Measurements from ENCODE around the gene UBXN1. TPM values are rescaled to one million over a fixed set of nuclear protein-coding genes. Genes with fewer than 3 reads are reported as not detected.

UBXN1 gene
- total RNA-seq, 1 experiment from 2014 or later, result 94.2 TPM

DNA sequence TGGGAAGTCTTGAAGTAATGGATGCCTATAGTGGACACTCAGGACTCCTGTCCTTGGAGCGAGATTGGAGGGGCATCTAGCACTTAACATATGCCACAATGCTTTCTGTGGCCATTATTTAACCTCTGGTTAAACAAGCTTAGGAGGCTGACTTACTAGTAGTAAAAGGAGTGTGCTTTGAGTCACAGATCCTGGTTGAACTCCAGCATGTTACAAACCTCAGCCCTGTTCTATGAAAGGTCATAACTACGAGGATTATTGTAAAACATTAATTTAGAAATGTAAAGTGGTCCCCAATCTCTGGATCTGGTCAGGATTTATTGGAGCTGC, 5.7 kb downstream of the UBXN1 start:
- ATAC-seq, result no peak

DNA sequence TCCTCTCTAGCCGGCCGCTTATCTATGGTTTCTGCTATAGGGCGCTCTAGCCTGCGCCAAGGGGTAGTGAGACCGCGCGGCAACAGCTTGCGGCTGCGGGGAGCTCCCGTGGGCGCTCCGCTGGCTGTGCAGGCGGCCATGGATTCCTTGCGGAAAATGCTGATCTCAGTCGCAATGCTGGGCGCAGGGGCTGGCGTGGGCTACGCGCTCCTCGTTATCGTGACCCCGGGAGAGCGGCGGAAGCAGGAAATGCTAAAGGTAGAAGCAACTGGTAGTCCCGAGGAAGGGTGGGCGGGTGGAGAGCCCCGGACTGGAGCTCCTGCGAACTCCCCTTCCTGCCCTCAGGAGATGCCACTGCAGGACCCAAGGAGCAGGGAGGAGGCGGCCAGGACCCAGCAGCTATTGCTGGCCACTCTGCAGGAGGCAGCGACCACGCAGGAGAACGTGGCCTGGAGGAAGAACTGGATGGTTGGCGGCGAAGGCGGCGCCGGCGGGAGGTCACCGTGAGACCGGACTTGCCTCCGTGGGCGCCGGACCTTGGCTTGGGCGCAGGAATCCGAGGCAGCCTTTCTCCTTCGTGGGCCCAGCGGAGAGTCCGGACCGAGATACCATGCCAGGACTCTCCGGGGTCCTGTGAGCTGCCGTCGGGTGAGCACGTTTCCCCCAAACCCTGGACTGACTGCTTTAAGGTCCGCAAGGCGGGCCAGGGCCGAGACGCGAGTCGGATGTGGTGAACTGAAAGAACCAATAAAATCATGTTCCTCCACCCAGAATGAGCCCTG, 7.1 kb downstream of the UBXN1 start, which contains the start of the genes LBHD1 and UQCC3:
LBHD1 (minus strand) TSS at position 660 of the 782 bp plus-strand sequence. CDS start 2,236 bp downstream, outside the sequence.
UQCC3 (plus strand) TSS at position 66 of the 782 bp plus-strand sequence; CDS start at position 139, 73 bp downstream.
- peak within 1 kb of the TSS; percentile 1 for H2AFZ ChIP-seq (ENCODE audit: low read depth, low read length, poor library complexity, severe bottlenecking)
- H3K36me3 ChIP-seq (ENCODE audit: control insufficient read depth in 1 of 2, insufficient read depth in 2 of 2, low read length in 2 of 2), result peaks cover 6 to 7% of the 10 kb centered on the region in 2 experiments; a peak in 2 of 4 replicates
- peak within 1 kb of the TSS; percentile 98 for H3K27ac ChIP-seq (ENCODE audit: low read depth, low read length)
- peaks cover 35 to 59% of the 10 kb centered on the region in 2 experiments for H3K4me1 ChIP-seq (ENCODE audit: control insufficient read depth in 1 of 2, insufficient read depth in 2 of 2, low read length in 2 of 2)
- peak within 1 kb of the TSS; percentile 100 for H3K9ac ChIP-seq (ENCODE audit: low read length)
- H4K20me1 ChIP-seq (ENCODE audit: insufficient read depth), result no peaks in the 10 kb centered on the region
- BruUV-seq (replicated peaks), result TSS peak; percentile 22
- RAD21 ChIA-PET (ENCODE audit: low non-redundant PET in 1 of 2, low total read pairs in 2 of 2, uncharacterized antibody in 2 of 2, unreplicated experiment in 2 of 2), result no interaction called here
- DNase-seq (ENCODE audit: low read depth, low spot score) (peak; percentile 79), ATAC-seq (peak; percentile 62)
- peak within 1 kb of the TSS; percentile 95 for H3K4me2 ChIP-seq (ENCODE audit: low read length)
- CTCF ChIA-PET, result interaction anchor here (1.4 to 2.9 kb wide), 2 partner anchors 9 to 70 kb away, joined by 3 to 16 read pairs; partner anchors contain the start of gene MTA2
- H3K9me2 ChIP-seq (ENCODE audit: insufficient read depth), result no peaks in the 10 kb centered on the region
- peaks cover 76% of the 10 kb centered on the region for H3K79me2 ChIP-seq (ENCODE audit: insufficient read depth, low read length)
- intact Hi-C loops (cut with micrococcal nuclease), result loop anchor here (5.0 to 10.0 kb wide), 3 partner anchors 79 to 116 kb away; partner anchors contain the start of genes POLR2G, TMEM179B and TUT1
- H3K4me3 ChIP-seq (replicated peaks in 1 of 2; ENCODE audit: low read depth in 1 of 2, low read length in 2 of 2), result peak within 1 kb of the TSS; percentile 96 to 97
- H3K27me3 ChIP-seq (ENCODE audit: insufficient read depth, low read length), result no peaks in the 10 kb centered on the region
- POLR2A ChIA-PET, result interaction anchor here (0.8 to 4.3 kb wide), 20 partner anchors 9 to 277 kb away, joined by 3 to 22 read pairs (median 4); partner anchors contain the start of genes AHNAK, EEF1G, HNRNPUL2 and INTS5
- H3K9me3 ChIP-seq (ENCODE audit: control insufficient read depth in 1 of 2, insufficient read depth in 1 of 2, low read depth in 1 of 2, low read length in 2 of 2), result no peaks in the 10 kb centered on the region
- no peak for TF ChIP-seq CBX3 (IDR thresholded peaks at IDR 0.05; ENCODE audit: low read depth)
- no peak for TF ChIP-seq EGR1 (IDR thresholded peaks at IDR 0.05; ENCODE audit: low read depth)
- TF ChIP-seq JUND (IDR thresholded peaks at IDR 0.05), result no peak
- TF ChIP-seq, protein P1, sequence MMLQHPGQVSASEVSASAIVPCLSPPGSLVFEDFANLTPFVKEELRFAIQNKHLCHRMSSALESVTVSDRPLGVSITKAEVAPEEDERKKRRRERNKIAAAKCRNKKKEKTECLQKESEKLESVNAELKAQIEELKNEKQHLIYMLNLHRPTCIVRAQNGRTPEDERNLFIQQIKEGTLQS (IDR thresholded peaks at IDR 0.05), result no peak
- no peak for TF ChIP-seq ELF1 (IDR thresholded peaks at IDR 0.05; ENCODE audit: borderline replicate concordance, low read depth)
- peak; percentile 63 for TF ChIP-seq POLR2A (IDR thresholded peaks at IDR 0.05; ENCODE audit: borderline replicate concordance, extremely low read depth, insufficient read depth, insufficient read length)
- no peak for TF ChIP-seq FOSL1 (IDR thresholded peaks at IDR 0.05; ENCODE audit: low read depth)
- TF ChIP-seq, protein P2, sequence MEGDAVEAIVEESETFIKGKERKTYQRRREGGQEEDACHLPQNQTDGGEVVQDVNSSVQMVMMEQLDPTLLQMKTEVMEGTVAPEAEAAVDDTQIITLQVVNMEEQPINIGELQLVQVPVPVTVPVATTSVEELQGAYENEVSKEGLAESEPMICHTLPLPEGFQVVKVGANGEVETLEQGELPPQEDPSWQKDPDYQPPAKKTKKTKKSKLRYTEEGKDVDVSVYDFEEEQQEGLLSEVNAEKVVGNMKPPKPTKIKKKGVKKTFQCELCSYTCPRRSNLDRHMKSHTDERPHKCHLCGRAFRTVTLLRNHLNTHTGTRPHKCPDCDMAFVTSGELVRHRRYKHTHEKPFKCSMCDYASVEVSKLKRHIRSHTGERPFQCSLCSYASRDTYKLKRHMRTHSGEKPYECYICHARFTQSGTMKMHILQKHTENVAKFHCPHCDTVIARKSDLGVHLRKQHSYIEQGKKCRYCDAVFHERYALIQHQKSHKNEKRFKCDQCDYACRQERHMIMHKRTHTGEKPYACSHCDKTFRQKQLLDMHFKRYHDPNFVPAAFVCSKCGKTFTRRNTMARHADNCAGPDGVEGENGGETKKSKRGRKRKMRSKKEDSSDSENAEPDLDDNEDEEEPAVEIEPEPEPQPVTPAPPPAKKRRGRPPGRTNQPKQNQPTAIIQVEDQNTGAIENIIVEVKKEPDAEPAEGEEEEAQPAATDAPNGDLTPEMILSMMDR (IDR thresholded peaks at IDR 0.05 in 2 of 3, conservative IDR thresholded peaks at IDR 0.05 in 1 of 3; ENCODE audit: borderline replicate concordance in 1 of 3, insufficient read depth in 1 of 3, low read depth in 2 of 3, low read length in 2 of 3), result no peak
- peak; percentile 49; the same call in 1 of the 2 replicates for TF ChIP-seq ZFX (IDR thresholded peaks at IDR 0.05)
- TF ChIP-seq YY1 (IDR thresholded peaks at IDR 0.05; ENCODE audit: extremely low read depth, insufficient replicate concordance, low read depth, low read length), result peak; percentile 84
- no peak for TF ChIP-seq ZNF274 (IDR thresholded peaks at IDR 0.05; ENCODE audit: low read depth, low read length)
- TF ChIP-seq RAD21 (IDR thresholded peaks at IDR 0.05; ENCODE audit: low read depth), result no peak
- TF ChIP-seq SP1 (IDR thresholded peaks at IDR 0.05; ENCODE audit: low read depth), result no peak

More for the DNA sequence above, 5.7 kb downstream of the UBXN1 start:
- Histone ChIP-seq H3K27ac (ENCODE audit: low read depth, low read length) (peak overlapping the region; percentile 98), H2AFZ (ENCODE audit: low read depth, low read length, poor library complexity, severe bottlenecking) (no peak overlapping the region), H3K4me3 (replicated peaks in 1 of 2; ENCODE audit: low read depth in 1 of 2, low read length in 2 of 2) (peak overlapping the region; percentile 96 to 97), H4K20me1 (ENCODE audit: insufficient read depth) (no peaks in the 10 kb centered on the region), H3K9ac (ENCODE audit: low read length) (peak overlapping the region; percentile 100), H3K9me3 (ENCODE audit: control insufficient read depth in 1 of 2, insufficient read depth in 1 of 2, low read depth in 1 of 2, low read length in 2 of 2) (no peaks in the 10 kb centered on the region), H3K79me2 (ENCODE audit: insufficient read depth, low read length) (peaks cover 79% of the 10 kb centered on the region), H3K27me3 (ENCODE audit: insufficient read depth, low read length) (no peaks in the 10 kb centered on the region), H3K4me2 (ENCODE audit: low read length) (peak overlapping the region; percentile 95), H3K4me1 (ENCODE audit: control insufficient read depth in 1 of 2, insufficient read depth in 2 of 2, low read length in 2 of 2) (peaks cover 31 to 58% of the 10 kb centered on the region in 2 experiments), H3K9me2 (ENCODE audit: insufficient read depth) (no peaks in the 10 kb centered on the region), H3K36me3 (ENCODE audit: control insufficient read depth in 1 of 2, insufficient read depth in 2 of 2, low read length in 2 of 2) (peaks cover 6 to 11% of the 10 kb centered on the region in 2 experiments; a peak in 3 of 4 replicates)
- DNase-seq (ENCODE audit: low read depth, low spot score), result no peak
- POLR2A ChIA-PET, result interaction anchor here (1.3 to 4.3 kb wide), 3 partner anchors 8 to 168 kb away, joined by 4 to 21 read pairs (median 21); partner anchors contain the start of genes C11orf98, CSKMT and HNRNPUL2
- no TSS peak for BruUV-seq (replicated peaks)
- no peak for TF ChIP-seq CBX3 (IDR thresholded peaks at IDR 0.05; ENCODE audit: low read depth)
- CTCF ChIA-PET, result no interaction called here
- intact Hi-C loops (cut with micrococcal nuclease), result loop anchor here (5.0 to 10.0 kb wide), 3 partner anchors 81 to 114 kb away; partner anchors contain the start of genes POLR2G, TMEM179B and TUT1
- RAD21 ChIA-PET (ENCODE audit: low non-redundant PET in 1 of 2, low total read pairs in 2 of 2, uncharacterized antibody in 2 of 2, unreplicated experiment in 2 of 2), result no interaction called here

Data from HCT116 (cell line).